Myocyte (in vitro differentiated cells): ENCODE data around the gene PTPRA. TPM values are rescaled to one million over a fixed set of nuclear protein-coding genes. Genes with fewer than 3 reads are reported as not detected.
"Not testable (repeated sequence)": the region's sequence is repeated elsewhere in the genome, so short reads cannot be mapped to it uniquely, and the experiment has no call there.

ENCODE experiments used
- DNase-seq: peaks from one replicate; pipeline ENCODE4 v3.0.0-alpha.2; 2012; ENCODE audit warnings: low read depth
- total RNA-seq: library from RNA; depleted of rRNA; stranded (reverse); fragments of >200 nt; gene quantifications from 2 replicates; pipeline ENCODE4 v1.2.3, GENCODE V29; 2014

Gene PTPRA
- total RNA-seq, 1 donor from 2014 or later: 22.0 TPM

DNA sequence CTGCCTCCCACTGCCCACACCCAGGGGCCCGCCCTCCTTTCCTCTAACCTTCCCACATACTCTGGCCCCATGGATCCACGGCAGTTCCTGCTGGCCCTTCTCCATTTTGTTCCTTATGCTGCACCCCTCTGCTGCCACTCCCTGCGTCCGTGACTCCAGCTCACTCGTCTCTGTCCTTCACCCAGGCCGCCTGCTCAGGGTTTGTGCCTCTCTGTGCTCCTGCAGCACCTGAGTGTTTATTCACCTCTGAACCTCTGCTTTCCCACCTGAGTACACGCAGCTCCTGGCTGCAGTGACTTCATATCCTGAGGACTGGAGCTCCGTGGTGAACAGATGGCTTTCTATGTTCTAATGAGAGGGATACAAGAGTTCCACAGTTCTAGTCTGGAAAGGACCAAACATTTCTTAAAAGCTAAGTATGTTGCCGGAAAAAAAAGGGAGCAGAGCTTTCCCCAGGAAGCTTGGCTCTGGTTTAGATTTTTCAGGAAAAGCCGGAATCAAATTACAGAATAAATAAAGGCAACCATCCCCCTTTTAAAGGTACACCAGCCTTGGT is 168.7 kb downstream of the PTPRA start:
- no peak for DNase-seq

- DNase-seq: no peak
These were observed 169.3 kb downstream of the PTPRA start for GRCh38 chr20:3042625-3043024.

GRCh38 chr20:3043322-3043721 is 170.0 kb downstream of the PTPRA start, which contains the start of gene GNRH2:
TSS of gene GNRH2 (plus strand) at chr20:3043622. CDS start at chr20:3044415, 793 bp downstream.
- DNase-seq: no peak

DNA sequence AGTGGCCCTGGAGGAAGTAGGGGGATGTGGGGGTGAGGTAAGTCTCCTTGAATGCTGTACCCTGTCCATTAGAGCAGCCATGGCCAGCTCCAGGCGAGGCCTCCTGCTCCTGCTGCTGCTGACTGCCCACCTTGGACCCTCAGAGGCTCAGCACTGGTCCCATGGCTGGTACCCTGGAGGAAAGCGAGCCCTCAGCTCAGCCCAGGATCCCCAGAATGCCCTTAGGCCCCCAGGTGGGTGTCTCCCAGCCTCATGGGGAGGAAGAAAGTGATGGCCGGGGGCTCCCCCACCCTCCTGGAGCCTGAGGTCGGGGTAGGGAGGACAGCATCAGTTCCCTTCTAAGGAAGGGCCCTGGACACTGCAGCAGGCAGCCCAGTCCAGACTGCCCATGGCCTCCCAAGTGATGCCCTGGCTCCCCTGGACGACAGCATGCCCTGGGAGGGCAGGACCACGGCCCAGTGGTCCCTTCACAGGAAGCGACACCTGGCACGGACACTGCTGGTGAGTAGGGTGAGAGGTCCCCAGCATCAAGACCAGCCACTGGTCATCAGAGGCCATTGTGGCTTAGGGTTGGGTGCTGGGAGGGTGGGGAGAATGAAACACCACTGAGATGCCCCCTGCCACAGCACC is 171.2 kb downstream of the PTPRA start:
- DNase-seq: no peak

GRCh38 chr20:3045042-3045815 is 171.9 kb downstream of the PTPRA start:
- DNase-seq: peak; percentile 80

DNA sequence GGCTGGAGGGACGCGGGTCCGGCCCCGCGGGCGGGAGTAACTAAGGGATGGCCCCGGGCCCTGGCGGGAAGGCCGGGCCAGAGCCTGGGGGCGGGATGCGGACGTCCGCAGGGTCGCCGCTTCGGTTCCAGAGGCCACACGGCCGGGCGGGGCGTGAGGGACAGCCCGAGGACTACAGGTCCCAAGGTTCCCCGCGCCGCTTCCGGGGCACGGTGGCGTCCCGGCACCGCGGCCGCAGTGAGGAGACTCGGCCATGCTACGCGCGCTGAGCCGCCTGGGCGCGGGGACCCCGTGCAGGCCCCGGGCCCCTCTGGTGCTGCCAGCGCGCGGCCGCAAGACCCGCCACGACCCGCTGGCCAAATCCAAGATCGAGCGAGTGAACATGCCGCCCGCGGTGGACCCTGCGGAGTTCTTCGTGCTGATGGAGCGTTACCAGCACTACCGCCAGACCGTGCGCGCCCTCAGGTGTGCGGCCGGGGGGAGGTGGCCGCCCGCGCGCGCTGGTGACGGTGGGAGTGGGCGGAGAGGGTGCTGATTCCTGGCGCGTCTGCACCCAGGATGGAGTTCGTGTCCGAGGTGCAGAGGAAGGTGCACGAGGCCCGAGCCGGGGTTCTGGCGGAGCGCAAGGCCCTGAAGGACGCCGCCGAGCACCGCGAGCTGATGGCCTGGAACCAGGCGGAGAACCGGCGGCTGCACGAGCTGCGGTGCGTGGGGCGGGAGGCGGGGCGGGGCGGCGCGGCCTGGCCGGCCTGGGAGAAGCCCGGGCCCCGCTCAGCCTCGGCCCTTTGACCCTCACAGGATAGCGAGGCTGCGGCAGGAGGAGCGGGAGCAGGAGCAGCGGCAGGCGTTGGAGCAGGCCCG is 172.8 kb downstream of the PTPRA start, which contains the start of gene MRPS26:
MRPS26 (plus strand) TSS at position 237 of the 861 bp plus-strand sequence; CDS start at position 254, 17 bp downstream.
- peak; percentile 93 for DNase-seq

GRCh38 chr20:3046677-3047462 is 173.6 kb downstream of the PTPRA start:
- DNase-seq: no peak

DNA sequence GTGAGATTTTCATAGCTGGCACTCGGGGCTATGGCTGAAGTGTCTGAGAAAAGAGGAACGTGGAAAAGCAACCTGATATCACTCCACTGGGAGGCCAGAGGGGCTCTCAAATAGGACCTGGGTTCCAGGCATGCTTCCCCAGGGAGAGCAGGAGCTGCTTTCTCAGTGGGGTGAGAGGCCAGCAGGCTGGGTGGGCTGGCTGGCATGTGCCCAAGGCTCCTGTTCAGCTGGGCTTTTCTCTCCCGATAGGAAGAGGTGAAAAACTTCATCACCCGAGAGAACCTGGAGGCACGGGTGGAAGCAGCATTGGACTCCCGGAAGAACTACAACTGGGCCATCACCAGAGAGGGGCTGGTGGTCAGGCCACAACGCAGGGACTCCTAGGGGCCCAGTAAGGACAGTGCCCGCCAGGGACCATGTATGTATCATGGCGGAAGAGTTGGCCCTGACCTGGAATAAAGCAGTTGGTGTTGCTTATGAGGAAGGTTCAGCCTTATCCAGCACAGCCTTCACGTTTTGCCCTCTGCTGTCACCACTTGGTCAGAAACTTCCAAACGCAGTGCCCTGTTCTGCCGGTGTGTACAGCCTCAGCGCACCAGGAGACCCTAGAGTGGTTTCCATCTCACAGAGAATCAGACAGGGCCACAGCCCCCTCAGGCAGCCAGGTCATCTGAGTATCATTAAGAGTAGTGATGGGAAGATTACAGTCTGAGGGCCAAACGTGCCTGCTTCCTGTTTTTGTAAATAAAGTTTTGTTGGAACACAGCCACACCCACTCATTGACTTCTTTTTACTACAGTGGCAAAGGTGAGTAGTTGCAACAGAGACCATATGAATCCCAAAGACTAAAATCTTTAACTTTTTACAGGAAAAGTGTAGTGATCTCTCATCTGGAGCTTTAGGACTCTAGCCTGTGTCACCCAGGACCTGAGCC is 174.5 kb downstream of the PTPRA start:
- no peak for DNase-seq

- no peak for DNase-seq
These were observed 178.2 kb downstream of the PTPRA start for GRCh38 chr20:3051385-3052019.

- DNase-seq: no peak
These were observed 186.2 kb downstream of the PTPRA start for GRCh38 chr20:3059489-3059888.

DNA sequence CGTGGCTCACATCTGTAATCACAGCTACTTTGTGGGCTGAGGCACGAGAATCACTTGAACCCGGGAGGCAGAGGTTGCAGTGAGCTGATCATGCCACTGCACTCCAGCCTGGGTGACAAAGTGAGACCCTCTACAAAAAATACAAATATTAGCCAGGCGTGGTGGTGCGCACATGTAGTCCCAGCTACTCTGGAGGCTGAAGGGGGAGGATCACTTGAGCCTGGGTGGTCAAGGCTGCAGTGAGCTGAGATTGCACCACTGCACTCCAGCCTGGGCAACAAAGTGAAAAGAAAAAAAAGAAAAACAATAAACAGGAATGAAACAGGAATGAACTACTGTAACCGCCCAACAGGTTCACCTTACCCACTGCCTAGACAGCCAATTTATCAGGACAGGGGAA is 190.8 kb downstream of the PTPRA start:
- DNase-seq: not testable (repeated sequence)

DNA sequence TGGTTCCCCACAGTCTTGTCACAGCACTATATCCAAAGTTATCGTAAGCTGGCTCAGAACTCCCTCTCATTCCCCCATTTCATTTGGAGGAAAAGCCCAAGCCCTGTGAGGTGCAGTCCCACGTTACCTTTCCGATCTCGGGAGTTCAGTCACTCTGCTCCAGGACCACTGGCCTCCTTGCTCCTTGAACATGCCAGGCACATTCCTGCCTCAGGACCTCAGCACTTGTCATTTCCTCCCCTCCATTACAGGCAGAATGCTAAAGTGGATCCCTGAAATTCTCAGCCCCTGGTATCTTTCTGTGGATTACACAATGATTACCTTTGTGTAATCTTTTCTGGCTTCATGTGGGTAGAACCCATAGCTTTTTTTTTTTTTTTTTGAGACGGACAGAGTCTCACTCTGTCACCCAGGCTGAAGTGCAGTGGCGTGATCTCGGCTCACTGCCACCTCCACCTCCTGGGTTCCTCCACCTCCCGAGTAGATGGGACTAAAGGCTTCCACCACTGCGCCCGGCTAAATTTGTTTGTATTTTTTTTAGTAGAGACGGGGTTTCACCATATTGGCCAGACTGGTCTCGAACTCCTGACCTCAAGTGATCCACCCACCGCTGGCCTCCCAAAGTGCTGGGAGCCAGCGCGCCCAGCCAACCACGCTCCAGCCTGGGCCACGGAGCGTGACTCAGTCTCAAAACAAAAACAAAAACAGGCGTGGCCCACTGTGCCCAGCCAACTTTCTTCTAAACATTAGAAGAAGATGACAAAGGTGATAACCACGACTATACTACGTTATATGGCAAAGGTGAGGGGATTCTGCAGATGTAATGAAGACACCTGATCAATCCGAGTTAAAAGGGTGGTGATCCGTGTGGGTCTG is 194.1 kb downstream of the PTPRA start:
- no peak for DNase-seq

DNA sequence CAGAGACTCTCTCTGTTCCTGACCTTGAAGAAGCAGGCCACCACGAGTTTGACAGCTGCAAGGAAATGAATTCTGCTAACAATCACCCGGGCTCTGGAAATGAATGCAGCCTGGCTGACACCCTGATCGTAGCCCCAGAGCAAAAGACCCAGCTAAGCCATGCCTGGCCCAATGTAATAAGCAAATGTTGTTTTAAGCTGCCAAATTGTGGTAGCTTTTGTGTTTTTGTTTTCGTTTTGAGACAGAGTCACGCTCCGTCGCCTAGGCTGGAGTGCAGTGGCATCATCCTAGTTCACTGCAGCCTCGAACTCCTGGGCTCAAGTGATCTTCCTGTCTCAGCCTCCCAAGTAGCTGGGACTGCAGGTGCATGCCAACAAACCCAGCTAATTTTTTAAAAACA is 194.8 kb downstream of the PTPRA start:
- peak; percentile 44 for DNase-seq

DNA sequence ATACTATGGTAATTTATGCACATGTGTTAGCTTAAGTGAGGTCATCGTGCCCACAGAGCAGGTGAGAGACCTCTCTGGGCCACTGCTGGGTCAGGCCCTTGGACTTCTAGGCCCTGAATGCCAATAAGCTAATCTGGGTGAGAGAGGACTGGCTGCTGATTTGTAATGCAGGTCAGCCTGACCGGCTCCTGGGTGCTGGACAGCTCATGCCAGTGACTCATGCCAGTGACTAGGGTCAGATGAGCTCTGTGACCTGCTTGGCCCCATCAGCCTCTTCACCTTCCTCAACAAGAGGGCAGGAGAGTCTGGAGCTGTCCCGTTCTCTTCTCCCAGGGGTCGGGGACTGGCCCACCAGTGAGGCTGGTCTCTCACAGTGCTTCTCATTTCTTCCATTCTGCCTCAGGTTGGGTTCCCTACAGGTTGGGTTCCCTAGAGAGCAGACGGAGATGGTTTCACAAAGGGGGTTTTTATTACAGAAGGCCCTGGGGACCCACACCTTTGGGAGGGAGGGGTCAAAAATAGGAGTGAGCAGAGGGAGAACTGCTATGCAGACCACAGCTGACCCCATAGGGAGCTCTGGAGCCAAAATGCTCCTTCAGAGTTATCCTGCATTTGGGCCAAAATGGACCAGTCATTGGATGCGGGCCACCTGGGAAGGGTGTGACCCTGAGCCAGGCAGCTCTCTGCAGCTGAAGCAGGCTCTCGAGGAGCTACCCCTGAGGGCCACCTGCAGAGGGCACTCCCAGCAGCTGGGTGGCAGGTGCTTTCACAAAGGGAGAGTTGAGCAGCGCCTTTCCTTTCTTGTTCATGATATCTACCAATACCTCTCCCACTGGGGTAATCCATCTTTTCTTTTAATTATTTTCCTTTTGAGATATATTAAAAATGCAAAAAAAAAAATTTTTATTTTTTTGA is 196.0 kb downstream of the PTPRA start:
- DNase-seq: peak; percentile 53

GRCh38 chr20:3070725-3071124 is 197.4 kb downstream of the PTPRA start:
- DNase-seq: no peak

DNA sequence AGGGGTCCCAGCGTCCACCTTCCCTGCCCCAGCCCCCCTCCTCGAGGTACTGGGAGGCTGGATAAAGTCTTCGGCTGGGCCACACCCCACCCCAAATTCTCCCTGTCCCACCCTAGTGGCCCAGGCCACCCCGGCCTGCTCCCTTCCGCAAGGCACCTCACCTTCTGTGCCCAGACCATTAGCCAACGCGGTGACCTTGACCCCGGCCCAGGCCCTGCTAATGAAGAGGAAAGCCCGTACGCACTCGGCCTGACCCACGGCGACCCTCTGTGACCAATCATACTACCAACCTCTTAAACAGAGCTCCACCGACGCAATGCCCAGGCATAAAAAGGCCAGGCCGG is 198.0 kb downstream of the PTPRA start:
- DNase-seq: no peak
